Fibroblast of skin of back (primary cell): ENCODE measurements around the gene TBXA2R. TPM values are rescaled to one million over a fixed set of nuclear protein-coding genes. Genes with fewer than 3 reads are reported as not detected.
"Not testable (repeated sequence)": the region's sequence is repeated elsewhere in the genome, so short reads cannot be mapped to it uniquely, and the experiment has no call there.

ENCODE experiments used
- DNase-seq: peaks from one replicate; pipeline ENCODE4 v3.0.0-alpha.2; 2013
- polyA plus RNA-seq, 2 experiments: library from polyadenylated mRNA; unstranded; fragments of 120-200 nt; gene quantifications; one replicate each; pipeline ENCODE4 v1.2.1, GENCODE V29; 2013; ENCODE audit not compliant: insufficient read length in 2 of 2

TBXA2R gene
- polyA plus RNA-seq (2013, experiment 1 of 2; ENCODE audit: insufficient read length) = 4.7 TPM
- 3.2 TPM for polyA plus RNA-seq (2013, experiment 2 of 2; ENCODE audit: insufficient read length)

DNA sequence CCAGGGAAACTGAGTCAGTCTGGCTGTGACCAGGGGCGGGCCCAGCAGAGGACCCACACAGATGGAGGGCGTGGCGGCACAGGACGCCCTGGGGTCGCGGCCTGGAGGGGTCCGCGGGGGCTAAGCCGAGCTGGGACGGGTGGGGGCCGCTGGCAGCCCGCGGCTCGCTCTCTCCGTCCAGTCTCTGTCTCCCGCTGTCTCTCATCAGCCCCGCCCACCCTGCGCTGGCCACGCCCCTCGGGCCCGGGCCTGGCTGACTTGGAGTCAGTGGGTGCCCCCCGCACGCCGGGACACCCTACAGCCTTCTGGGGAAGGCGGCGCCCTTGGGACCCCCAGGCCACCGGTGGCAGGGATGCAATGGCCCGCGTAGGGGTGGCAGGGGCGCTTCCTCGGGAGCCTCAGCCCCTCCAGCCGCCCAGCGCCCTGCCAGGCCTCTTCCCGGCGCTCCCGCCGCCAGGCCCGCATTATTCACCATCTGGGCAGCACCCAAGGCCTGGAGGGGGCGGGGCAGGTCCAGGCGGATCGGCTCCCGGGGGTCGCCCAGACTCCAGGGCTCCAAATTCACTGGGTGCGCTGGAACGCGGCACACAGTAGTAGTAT lies at the start of gene TBXA2R:
TSS of gene TBXA2R (minus strand) at position 186 of the 600 bp plus-strand sequence. CDS start 6,241 bp downstream, outside the sequence.
- peak; percentile 71 for DNase-seq

DNA sequence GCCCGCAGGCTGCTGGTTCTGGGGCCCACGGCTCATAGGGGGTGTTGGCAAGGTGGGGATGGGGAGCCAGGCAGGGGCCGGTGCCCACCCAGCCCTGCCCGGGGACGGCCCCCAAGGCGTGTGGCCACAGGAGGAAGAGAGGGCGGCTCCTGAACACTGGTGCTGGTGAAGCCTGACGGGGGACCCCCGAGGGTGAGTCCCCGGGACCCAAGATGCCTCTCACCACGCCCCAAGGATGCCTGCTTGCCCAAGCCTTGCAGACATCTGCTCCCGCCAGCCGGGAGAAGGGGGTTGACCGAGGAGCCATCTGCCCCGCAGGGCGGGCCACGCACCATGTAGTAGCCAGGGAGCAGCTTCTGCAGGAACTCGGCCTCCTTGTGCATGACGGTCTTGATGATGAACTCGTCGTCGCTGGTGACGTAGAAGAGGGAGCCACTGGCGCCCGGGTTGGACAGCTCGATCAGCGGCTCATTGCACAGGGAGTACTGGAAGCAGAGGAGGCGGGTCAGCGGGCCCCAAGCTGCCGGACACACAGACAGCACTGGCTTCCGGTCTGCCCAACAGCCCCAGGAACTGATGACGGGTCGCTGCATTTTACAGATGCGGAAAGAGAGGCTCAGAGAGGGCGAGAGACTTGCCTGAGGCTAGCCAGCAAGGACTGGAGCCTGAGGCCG lies 49.5 kb upstream of the TBXA2R start:
- DNase-seq = peak; percentile 31

DNA sequence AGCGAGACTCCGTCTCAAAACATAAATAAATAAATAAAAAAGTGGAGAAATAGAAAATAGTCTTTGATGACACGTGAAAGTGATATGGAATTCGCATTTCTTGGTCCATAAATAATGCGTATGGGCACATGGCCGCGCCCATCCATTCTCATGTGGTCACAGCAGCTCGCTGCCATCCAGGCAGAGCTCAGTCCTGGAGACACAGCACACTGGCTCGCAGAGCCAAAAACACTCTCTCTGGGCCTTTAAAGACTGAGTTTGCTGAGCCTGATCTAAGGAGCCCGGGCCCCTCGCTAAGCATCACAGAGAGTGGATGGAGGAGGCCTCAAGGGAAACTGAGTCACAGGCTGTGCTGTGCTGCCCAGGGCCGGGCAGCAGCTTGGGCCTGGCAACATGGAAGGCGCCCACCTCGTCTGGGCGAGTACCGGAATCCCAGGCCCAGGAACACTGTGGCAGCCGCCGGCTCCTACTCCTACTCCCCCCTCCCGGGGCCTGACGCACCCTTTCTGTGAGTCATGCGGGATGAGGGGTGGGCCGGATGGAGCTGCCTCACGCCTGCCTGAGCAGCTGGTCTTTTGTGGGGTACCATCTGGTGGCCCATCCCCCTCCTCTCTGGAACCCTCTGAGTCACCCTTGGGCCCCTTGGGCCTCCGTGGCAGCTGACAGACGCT lies 48.9 kb upstream of the TBXA2R start:
- peak; percentile 93 for DNase-seq

DNA sequence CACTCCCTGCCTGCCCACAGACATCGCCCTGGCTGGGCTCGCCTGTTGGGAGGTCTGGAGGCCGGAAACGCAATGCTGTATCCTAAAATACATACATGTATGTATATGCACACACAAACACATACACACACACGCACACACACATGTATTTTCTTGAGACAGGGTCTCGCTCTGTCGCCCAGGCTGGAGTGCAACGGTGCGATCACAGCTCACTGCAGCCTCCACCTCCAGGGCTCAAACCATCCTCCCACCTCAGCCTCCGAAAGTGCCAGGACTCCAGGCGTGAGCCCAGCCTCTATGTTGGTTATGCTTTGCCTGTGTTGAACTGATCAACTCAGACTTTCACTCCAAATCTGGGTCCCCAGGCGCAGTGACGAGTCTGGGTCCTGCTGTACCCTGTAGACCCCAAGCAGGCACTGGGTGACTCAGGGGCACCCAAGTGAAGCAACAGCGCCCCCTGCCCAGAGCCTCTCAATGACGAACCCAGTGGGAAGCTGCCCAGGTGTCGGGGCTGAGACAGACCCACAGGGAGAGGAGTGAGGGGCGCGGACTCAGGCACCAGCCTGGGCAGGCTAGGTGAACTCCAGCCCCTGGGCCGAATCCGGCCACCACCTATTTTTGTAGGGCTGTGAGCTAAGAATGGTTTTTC lies 47.3 kb upstream of the TBXA2R start:
- no peak for DNase-seq

DNA sequence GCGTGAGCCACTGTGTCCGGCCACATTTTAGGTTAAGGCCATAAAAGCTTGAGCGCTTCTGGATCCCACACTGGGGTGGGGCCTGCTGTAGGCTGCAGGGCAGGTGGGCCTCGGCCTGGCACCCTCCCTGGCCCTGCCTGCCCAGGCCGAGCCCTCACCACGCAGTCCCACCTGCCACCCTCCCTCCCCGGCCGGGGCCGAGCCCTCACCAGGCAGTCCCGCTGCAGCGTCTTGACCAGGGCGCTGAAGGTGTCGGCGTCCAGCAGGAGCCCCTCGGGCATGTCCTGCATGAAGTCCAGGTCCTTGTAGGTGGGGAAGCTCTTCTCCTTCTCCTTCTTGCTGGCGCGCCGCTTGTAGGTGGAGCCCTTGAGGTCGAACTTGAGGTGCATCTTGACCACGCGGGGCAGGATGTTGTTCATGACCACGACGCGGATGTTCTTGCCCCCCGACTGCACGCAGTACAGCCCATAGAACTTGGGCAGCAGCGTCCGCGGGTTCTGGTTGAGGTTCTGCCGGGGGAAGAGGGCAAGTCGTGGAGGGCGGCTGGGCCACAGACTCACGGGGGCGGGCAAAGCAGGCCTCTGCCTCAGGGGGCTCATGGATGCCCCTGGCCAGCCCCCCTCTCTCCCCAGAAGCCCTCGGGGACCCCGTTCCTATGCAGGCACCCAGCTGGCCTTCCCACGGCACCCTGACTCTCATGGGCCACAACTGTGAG lies 46.6 kb upstream of the TBXA2R start:
- no peak for DNase-seq

DNA sequence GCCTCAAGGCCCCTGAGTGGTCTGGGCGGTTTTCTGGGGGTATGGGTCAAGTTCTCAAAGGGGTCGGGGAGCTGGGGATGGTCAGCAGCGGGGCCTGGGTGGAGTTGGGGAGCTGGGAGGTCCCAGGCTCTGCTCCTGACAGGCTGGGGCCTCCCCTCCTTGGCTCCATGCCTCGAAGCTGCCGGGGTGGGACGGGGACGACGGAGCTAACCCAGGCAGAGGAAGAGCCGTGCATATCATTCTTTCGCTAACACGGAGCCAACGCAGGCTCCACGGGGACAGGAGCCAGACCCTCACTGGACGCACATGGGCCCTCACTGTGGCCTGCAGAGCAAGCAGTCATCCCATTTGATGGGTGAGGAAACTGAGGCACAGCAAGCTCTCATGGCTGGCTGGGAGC lies 45.7 kb upstream of the TBXA2R start:
- DNase-seq = no peak

DNA sequence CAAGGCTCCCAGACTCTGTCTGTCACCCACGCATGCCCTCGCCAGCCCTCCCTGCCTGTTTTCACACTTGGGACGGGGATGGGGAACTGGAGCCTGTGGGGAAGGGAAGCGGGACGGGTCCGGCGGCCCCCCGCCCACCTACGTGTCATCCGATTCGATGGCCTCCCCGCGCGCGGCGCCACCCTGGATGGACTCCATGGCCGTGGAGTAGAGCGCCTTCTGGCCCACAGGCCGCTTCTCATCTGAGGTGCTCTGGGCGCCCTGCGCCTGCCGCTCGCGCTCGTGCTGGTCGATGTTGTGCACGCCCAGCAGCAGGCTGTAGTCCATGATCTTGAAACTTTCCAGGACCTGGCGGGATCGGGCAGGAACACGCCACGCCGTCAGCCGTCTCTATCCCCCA lies 45.0 kb upstream of the TBXA2R start:
- no peak for DNase-seq

DNA sequence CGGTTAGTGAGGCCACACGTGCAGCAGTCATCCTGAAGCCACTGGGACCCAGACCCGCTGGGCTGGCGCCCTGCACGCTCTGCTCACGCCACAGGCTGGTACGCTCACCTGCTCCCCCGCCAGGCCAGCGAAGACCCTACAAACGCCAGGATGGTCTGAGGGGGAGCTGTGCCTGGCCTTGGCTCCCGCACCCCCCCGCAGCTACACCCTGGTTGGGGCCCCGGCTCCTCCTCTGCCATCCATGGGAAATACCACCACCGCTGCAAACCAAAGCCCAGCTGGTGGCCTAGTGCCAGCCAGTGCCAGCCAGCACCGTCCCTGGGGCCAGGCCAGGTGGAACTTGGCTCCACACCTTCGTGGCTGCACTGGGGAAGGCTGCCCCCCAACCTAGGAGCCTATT lies 43.2 kb upstream of the TBXA2R start:
- DNase-seq = no peak

DNA sequence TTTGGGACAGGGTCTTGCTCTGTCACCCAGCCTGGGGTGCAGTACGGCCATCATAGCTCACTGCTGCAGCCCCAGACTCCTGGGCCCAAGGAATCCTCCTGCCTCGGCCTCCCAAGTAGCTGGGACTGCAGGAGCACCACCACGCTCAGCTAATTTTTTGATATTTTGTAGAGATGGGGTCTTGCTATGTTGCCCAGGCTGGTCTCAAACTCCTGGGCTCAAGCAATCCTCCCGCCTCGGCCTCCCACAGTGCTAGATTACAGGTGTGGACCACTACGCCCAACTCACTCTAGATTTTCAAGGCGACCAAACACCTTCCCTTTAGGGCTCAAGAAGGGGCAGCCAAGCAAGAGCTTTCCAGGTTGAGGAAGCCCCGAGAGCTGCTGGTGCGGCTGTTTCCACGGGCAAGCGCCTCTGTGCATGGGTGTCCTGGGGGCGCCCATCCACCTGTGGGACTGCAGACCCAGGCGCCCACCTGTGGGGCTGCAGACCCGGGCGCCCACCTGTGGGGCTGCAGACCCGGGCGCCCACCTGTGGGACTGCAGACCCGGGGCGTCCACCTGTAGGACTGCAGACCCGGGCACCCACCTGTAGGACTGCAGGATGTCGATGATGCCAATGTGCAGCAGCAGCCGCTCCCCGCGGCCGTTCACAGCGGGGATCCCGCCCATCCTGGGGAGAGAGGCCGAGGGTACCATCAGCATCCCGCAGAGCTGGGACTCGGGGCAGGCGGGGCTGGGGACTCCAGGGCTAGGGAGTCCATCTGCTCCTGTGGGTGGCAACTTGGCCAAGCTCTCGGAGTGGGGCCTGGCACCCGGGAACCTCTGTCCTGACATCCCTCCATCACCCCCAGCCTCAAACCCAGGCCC lies 41.6 kb upstream of the TBXA2R start:
- DNase-seq = no peak

DNA sequence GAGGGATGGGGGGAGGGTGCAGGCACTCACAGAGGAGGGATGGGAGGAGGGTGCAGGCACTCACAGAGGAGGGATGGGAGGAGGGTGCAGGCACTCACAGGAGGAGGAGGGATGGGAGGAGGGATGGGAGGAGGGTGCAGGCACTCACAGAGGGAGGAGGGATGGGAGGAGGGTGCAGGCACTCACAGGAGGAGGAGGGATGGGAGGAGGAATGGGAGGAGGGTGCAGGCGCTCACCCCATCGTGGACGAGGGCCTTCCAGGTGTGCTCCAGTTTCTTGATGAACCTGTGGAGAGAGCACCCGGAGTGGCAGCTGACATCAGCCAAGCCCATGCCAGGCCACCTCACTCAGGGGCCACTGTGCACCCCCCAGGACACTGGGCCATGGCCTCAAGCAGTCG lies 40.4 kb upstream of the TBXA2R start:
- not testable (repeated sequence) for DNase-seq

DNA sequence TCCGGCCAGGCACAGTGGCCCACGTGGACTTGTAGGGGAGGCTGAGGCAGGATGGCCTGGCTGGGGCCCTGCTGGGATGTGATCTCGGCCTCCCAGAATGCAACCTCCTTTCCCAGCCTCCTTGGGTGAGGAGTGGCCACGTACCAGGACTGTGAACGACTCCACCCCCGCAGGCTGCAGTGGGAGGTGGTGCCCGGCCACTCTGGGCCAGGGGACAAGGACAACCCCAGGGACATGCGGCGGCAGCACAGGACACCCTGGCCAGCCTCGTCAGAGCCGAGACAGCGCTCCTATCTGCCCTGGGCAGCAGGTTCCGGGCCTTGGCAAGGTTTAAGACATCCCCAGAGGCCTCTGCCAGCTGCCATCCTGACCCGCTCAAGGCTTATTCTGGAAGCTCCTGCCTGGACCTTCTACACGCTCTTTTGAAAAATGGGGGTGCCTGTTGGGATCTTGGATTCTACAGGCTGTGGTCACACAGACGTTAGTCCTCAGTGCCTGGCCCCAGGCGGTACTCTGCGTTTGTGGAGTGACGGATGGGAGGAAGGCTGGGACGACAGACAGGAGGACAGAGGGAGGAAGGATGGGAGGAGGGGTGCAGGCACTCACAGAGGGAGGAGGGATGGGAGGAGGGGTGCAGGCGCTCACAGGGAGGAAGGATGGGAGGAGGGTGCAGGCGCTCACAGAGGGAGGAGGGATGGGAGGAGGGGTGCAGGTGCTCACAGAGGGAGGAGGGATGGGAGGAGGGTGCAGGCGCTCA lies 39.8 kb upstream of the TBXA2R start:
- no peak for DNase-seq

DNA sequence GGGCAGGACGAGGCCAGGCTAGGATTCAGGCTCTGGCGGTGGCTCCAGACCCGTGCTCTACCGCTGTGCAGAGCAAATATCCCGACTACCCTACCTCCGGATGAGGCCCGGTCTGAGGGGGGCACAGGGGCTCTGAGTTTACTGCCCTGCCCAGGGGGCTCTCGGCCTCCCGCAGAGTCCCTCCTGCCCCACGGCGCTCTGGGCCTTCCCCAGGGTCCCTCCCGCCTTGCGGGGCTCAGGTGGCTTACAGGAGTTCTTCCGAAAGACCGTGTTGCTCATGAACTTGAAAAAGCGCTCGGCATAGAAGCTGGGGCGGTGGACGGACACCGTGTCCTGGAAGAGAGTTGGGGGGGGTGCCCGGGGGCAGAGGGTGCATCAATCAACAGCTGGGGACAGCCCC lies 39.1 kb upstream of the TBXA2R start:
- no peak for DNase-seq

DNA sequence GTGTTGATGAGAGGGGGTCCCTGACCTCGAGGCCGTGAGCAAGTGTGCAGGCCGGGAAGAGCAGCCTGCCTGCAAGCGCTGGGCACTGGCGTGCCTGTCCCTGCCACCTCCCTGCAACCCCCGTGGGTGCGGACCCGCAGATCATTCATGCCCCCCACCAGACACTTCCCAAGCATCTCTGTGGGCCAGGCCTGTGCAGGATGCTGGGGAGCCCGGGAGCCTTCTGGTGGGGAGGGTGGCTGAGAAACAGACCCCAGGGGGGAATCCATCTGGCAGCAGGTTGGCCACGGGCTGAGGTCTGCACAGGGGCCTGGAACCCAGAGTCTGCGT lies 38.4 kb upstream of the TBXA2R start:
- no peak for DNase-seq

DNA sequence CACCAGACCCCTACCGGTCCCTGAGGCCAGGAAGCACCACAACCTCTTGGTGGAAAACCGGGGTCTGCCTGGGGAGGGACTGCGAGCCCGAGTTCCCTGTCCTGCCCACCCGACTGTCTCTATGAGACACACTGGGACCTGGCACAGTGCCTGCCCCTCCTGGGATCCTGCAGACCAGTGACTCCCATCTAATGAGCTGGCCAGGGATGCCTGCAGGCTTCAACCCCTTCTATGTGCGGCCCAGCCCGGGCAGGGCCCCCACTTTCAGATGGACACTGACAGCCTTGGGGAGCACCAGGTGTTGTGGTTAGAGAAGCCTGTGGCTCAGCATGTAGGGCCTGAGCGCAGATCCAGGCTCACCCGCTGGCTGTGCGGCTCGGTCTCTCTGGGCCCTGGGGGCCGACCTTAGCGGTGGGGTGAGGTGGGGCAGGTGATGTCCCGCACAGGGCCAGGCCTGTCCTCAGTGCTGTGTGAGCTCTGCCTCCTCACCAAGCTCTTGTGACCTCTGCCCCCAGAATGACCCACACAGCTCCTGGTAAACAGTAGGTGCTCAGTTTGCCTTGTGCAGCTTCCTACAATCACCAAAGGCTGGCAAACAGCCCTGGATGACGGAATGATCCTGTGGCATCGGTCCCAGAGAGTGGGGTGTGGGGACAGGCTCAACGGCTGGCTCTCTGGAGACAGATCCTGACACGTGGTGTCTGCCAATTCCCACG lies 37.8 kb upstream of the TBXA2R start:
- peak; percentile 13 for DNase-seq

DNA sequence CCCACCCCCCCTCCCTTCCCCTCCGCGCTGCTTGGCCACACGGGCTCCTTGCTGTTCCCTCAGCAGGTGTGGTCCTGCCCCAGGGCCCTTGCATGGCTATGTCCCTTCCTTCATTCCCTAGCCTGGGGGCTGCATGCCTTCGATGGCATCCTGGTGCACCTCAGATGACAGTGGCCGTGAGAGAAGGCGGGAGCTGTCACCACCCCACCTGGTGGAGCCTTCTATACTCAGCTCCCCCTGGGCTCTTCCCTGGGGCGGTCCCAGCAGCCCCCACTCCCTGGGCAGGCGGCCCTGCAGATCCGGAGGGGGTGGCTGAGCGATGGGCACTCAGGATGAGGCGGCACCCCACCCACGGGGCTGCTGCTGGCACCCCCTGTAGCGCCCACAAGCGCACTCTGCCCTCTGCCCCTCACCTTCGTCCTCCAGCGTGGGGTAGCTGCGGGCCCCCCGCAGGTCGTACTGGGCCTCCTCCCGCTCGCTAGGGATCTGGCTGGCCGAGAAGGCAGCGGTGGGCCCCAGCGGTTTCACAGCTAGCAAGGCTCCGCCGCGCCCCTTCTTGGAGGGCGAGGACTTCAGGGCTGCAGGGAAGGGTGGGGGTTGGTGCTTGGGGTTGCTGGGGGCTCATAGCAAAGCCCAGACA lies 37.1 kb upstream of the TBXA2R start:
- no peak for DNase-seq

DNA sequence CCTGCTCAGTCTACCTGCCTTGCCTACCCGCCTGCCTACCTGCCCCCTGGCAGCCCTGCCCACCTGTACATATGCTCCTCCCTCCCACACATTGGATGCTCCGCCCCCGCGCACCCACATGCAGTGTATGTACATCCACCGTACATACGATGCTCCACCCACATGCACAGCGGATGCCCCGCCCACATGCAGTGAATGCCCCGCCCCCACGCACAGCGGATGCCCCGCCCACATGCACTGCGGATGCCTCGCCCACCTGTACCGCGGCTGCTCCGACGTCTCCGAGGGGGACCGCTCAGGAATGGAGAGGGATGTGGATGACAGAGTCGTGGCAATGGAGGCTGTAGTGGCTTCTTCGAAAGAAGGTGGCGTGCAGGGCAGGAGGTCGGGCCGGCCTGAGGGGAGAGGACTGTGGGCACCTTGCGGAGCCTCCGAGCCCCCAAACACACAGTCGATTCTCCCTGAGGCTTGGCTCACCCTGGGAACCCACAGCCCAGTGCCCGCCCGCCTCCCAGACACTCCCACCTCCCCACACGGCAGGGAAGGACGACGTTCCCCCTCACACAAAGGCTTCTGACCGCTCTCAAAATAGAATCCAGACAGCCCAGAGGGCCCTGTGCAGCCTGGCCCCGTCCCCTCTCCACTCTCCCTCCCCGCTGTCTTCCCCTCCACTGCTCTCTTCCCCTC lies 36.5 kb upstream of the TBXA2R start:
- no peak for DNase-seq

DNA sequence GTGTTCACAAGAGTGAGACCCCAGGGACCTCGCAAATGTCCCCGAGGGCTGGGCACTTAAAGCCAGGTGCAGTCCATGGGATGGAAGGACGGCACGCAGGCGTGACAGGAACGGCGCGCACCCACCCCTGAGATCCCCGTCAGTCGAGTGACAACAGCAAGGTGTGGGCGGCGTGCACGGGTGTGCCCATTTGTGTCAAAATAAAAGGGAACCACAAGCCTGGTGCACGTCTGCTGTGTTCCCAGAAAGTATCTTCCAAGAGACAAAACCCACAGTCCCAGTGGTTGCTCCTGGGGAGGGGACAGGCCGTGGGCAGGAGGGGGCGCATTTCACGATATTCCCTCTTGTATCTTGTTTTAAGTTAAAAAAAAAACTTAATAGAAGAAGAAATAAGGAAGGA lies 35.6 kb upstream of the TBXA2R start:
- DNase-seq = no peak

DNA sequence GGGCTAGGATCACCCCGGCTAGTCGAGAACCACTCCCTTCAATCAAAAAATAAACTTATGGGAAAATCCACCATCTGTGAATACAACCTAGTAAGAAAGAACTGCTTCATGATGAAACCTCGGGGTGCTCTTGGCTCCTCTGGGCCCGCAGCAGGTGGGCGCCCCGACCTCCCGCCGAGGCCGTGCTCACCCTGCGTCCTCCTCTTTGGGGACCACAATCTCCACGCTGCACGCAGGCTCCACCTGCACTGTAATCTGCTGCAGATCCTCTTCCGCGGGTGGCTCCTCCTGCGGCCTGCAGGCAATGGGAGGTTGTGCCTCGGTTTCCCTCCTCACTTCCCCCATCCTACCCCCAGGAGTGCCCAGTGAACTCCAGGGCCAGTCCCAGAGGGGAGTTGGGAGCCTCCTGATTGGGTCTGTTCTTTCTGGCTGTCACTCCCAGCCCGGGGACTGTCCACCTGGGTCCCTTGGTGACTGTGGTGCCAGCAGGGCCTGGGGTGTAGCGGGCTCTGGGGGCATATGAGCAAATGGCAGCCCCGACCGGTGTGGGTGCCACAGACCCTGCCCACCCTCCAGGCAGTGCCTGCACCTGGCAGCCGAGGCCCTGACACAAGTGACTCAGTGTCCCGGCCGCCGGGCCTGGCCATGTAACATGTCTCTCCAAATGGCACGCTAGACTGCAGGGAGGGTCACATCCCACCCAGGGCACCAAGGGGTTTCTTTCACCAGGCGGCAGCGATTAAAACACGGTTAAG lies 35.0 kb upstream of the TBXA2R start:
- DNase-seq = no peak
